ENCODE data around the gene PARD3B. TPM values are rescaled to one million over a fixed set of nuclear protein-coding genes. Genes with fewer than 3 reads are reported as not detected.
A peak's percentile ranks its signal among the peaks of the same experiment; 100 is the strongest.

Gene PARD3B
- total RNA-seq, 1 donor from 2014 or later, result 18.4 TPM

- Mint-ChIP-seq H3K27me3 (ENCODE audit: low read depth) (no peaks in the 10 kb centered on the region), H3K4me3 (no peak overlapping the region), H3K36me3 (ENCODE audit: low read depth) (peaks cover 3% of the 10 kb centered on the region), H3K9me3 (peaks cover 4% of the 10 kb centered on the region), H3K4me1 (peaks cover 9% of the 10 kb centered on the region), H3K27ac (ENCODE audit: unreplicated experiment) (no peak overlapping the region)
- no peak for TF ChIP-seq CTCF (conservative IDR thresholded peaks at IDR 0.05)
- DNase-seq (ENCODE audit: low read depth, low spot score), result no peak
These were observed 979.4 kb downstream of the PARD3B start for GRCh38 chr2:205524656-205525055.

- Mint-ChIP-seq H3K9me3 (peaks cover 2% of the 10 kb centered on the region), H3K4me3 (no peak overlapping the region), H3K4me1 (peaks cover 21% of the 10 kb centered on the region), H3K27ac (ENCODE audit: unreplicated experiment) (no peak overlapping the region), H3K36me3 (ENCODE audit: low read depth) (no peaks in the 10 kb centered on the region), H3K27me3 (ENCODE audit: low read depth) (no peaks in the 10 kb centered on the region)
- DNase-seq (ENCODE audit: low read depth, low spot score), result no peak
- TF ChIP-seq CTCF (conservative IDR thresholded peaks at IDR 0.05), result no peak
These were observed 982.5 kb downstream of the PARD3B start for GRCh38 chr2:205527801-205528200.

- TF ChIP-seq CTCF (conservative IDR thresholded peaks at IDR 0.05), result no peak
- Mint-ChIP-seq H3K4me3 (no peak overlapping the region), H3K27me3 (ENCODE audit: low read depth) (no peaks in the 10 kb centered on the region), H3K9me3 (peaks cover 5% of the 10 kb centered on the region), H3K4me1 (peaks cover 21% of the 10 kb centered on the region), H3K36me3 (ENCODE audit: low read depth) (no peaks in the 10 kb centered on the region), H3K27ac (ENCODE audit: unreplicated experiment) (no peak overlapping the region)
- DNase-seq (ENCODE audit: low read depth, low spot score), result no peak
These were observed 985.8 kb downstream of the PARD3B start for GRCh38 chr2:205531072-205531471.

- H3K4me3 Mint-ChIP-seq, result no peak overlapping the region
- no peaks in the 10 kb centered on the region for H3K27me3 Mint-ChIP-seq (ENCODE audit: low read depth)
- H3K9me3 Mint-ChIP-seq, result peaks cover 5% of the 10 kb centered on the region
- peaks cover 21% of the 10 kb centered on the region for H3K4me1 Mint-ChIP-seq
- no peak overlapping the region for H3K27ac Mint-ChIP-seq (ENCODE audit: unreplicated experiment)
- no peak for TF ChIP-seq CTCF (conservative IDR thresholded peaks at IDR 0.05)
- no peak for DNase-seq (ENCODE audit: low read depth, low spot score)
- H3K36me3 Mint-ChIP-seq (ENCODE audit: low read depth), result no peaks in the 10 kb centered on the region
These were observed 986.3 kb downstream of the PARD3B start for GRCh38 chr2:205531489-205532148.

GRCh38 chr2:205535001-205535400 lies 989.7 kb downstream of the PARD3B start:
- Mint-ChIP-seq H3K27me3 (ENCODE audit: low read depth) (no peaks in the 10 kb centered on the region), H3K4me3 (no peak overlapping the region), H3K4me1 (peaks cover 17% of the 10 kb centered on the region), H3K36me3 (ENCODE audit: low read depth) (no peaks in the 10 kb centered on the region), H3K27ac (ENCODE audit: unreplicated experiment) (peak overlapping the region; percentile 7), H3K9me3 (peaks cover 3% of the 10 kb centered on the region)
- DNase-seq (ENCODE audit: low read depth, low spot score), result no peak
- TF ChIP-seq CTCF (conservative IDR thresholded peaks at IDR 0.05), result no peak

All from neural crest cell (in vitro differentiated cells).